Nephron (organoid): ENCODE data around the gene NDUFB10.

Experiments
- H3K27ac Mint-ChIP-seq, 3 experiments: 2 replicates each; pipeline ENCODE4 v1.8.0; 2020; ENCODE audit warnings: mixed read lengths in 3 of 3, mild to moderate bottlenecking in 2 of 3, moderate library complexity in 1 of 3
- H3K27me3 Mint-ChIP-seq: 2 replicates; pipeline ENCODE4 v1.8.0; 2021; ENCODE audit warnings: low read depth, mild to moderate bottlenecking, moderate library complexity, mixed read lengths
- H3K36me3 Mint-ChIP-seq: 2 replicates; pipeline ENCODE4 v1.8.0; 2020; ENCODE audit warnings: low read depth, mixed read lengths
- H3K4me1 Mint-ChIP-seq: 2 replicates; pipeline ENCODE4 v1.8.0; 2020; ENCODE audit warnings: mixed read lengths
- H3K4me3 Mint-ChIP-seq, 3 experiments: 2 replicates each; pipeline ENCODE4 v1.8.0; 2020; ENCODE audit warnings: mild to moderate bottlenecking in 3 of 3, mixed read lengths in 3 of 3, moderate library complexity in 2 of 3
- H3K9me3 Mint-ChIP-seq: 2 replicates; pipeline ENCODE4 v1.8.0; 2020; ENCODE audit warnings: mixed read lengths
- TF ChIP-seq, protein P1 (sequence below), 3 experiments: fragments of 200-600 bp; sonication (generic); IDR thresholded peaks; one replicate each; pipeline ENCODE4 v1.5.0; 2021; ENCODE audit warnings: antibody characterized with exemption in 3 of 3; ENCODE audit not compliant: unreplicated experiment in 3 of 3

NDUFB10 gene

DNA sequence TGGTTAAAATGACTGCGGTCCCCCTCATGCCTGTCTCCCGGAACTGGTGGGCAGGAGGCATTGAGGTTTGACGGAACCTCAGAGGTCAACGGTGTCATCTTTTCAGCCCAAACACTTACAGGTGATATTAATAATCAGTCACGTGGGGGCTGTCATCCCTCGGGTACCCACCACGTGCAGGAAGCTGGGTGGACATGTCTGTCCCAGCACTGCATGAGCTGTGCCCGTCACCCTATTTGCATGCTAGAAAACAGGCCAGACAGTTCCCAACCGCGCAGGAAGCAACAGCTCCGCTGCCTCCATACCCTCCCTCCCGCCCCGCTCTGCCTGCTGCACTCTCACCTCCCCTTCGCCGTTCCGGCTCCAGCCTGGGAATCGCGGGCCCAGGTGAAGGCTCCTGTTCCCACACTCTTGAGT, 31.8 kb downstream of the NDUFB10 start:
- H3K4me1 Mint-ChIP-seq = peaks cover 9% of the 10 kb centered on the region
- TF ChIP-seq, protein P1, sequence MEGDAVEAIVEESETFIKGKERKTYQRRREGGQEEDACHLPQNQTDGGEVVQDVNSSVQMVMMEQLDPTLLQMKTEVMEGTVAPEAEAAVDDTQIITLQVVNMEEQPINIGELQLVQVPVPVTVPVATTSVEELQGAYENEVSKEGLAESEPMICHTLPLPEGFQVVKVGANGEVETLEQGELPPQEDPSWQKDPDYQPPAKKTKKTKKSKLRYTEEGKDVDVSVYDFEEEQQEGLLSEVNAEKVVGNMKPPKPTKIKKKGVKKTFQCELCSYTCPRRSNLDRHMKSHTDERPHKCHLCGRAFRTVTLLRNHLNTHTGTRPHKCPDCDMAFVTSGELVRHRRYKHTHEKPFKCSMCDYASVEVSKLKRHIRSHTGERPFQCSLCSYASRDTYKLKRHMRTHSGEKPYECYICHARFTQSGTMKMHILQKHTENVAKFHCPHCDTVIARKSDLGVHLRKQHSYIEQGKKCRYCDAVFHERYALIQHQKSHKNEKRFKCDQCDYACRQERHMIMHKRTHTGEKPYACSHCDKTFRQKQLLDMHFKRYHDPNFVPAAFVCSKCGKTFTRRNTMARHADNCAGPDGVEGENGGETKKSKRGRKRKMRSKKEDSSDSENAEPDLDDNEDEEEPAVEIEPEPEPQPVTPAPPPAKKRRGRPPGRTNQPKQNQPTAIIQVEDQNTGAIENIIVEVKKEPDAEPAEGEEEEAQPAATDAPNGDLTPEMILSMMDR (IDR thresholded peaks at IDR 0.05; ENCODE audit: unreplicated experiment in 3 of 3) = no peak
- peak overlapping the region in 2 of 3 experiments; percentile 56 to 57 for H3K4me3 Mint-ChIP-seq
- H3K27ac Mint-ChIP-seq = no peak overlapping the region
- peaks cover 66% of the 10 kb centered on the region for H3K27me3 Mint-ChIP-seq
- H3K9me3 Mint-ChIP-seq = no peaks in the 10 kb centered on the region
- H3K36me3 Mint-ChIP-seq = peaks cover 18% of the 10 kb centered on the region

DNA sequence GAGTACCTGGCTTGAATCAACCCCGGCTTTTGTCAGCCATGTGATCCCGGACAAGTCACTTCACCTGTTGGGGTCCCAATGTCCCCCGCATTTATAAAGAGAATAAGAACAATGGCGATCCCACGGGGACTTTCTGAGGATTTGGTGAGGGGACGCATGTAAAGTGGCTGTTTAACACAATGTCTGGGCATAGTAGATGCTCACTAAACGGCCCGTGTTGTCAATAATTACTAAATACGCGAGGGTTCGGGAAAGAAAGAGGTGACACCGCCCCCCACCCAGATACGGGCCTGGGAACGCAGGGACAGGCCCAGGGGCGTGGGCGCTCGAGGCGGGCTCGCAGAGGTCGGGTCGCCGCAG, 32.2 kb downstream of the NDUFB10 start:
- no peak overlapping the region for H3K27ac Mint-ChIP-seq
- peak overlapping the region in 2 of 3 experiments; percentile 56 to 57 for H3K4me3 Mint-ChIP-seq
- H3K4me1 Mint-ChIP-seq = peaks cover 9% of the 10 kb centered on the region
- TF ChIP-seq, protein P1 (IDR thresholded peaks at IDR 0.05; ENCODE audit: unreplicated experiment in 3 of 3) = no peak
- H3K27me3 Mint-ChIP-seq = peaks cover 66% of the 10 kb centered on the region
- H3K9me3 Mint-ChIP-seq = no peaks in the 10 kb centered on the region
- peaks cover 14% of the 10 kb centered on the region for H3K36me3 Mint-ChIP-seq

DNA sequence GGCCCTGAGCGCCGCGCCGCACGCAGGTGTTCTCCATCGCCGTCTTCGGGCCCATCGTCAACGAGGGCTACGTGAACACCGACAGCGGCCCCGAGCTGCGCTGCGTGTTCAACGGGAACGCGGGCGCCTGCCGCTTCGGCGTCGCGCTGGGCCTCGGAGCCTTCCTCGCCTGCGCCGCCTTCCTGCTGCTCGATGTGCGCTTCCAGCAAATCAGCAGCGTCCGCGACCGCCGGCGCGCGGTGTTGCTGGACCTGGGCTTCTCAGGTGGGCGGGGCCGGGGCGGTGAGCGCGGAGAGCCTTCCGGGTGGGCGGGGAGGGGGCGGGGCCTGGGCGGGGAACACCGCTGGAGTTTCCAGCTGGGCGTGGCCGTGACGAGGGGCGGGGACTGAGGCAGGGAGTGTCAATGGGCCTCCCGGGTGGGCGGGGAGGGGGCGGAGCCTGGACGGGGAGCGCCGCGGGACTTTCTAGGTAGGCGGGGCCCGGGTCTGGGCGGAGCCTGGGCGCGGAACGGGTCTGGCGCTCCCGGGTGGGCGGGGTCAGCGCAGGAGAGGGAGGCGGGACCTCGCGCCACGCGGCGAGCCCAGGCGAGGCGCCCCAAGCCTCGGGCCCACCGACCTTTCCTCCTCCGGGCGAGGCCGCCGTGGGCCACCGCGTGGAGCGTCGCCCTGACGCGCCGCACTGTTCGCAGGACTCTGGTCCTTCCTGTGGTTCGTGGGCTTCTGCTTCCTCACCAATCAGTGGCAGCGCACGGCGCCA, 32.8 kb downstream of the NDUFB10 start:
- peaks cover 10% of the 10 kb centered on the region for H3K36me3 Mint-ChIP-seq
- no peak overlapping the region for H3K27ac Mint-ChIP-seq
- no peaks in the 10 kb centered on the region for H3K9me3 Mint-ChIP-seq
- peaks cover 61% of the 10 kb centered on the region for H3K27me3 Mint-ChIP-seq
- TF ChIP-seq, protein P1 (IDR thresholded peaks at IDR 0.05; ENCODE audit: unreplicated experiment in 3 of 3) = no peak
- peaks cover 9% of the 10 kb centered on the region for H3K4me1 Mint-ChIP-seq
- H3K4me3 Mint-ChIP-seq = peak overlapping the region in 2 of 3 experiments; percentile 21 to 38

DNA sequence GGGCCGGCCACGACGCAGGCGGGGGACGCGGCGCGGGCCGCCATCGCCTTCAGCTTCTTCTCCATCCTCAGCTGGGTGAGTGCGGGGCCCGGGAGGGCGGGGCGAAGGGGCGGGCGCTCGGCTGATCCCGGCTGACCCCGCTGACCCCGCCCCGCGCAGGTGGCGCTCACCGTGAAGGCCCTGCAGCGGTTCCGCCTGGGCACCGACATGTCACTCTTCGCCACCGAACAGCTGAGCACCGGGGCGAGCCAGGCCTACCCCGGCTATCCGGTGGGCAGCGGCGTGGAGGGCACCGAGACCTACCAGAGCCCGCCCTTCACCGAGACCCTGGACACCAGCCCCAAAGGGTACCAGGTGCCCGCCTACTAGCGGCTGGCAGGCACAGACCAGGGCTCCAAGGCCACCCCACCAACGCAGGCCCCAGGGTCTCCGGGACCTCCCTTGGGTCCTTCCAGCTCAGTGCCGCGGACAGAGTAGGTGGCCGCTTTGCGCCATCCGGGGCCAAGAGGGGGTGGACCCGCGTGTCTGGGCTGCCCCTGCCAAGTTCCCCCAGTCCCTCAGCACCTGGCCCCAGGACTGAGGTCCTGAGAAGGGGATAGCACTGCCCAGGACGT, 33.5 kb downstream of the NDUFB10 start:
- Mint-ChIP-seq H3K4me1 (peaks cover 9% of the 10 kb centered on the region), H3K27me3 (peaks cover 56% of the 10 kb centered on the region), H3K9me3 (no peaks in the 10 kb centered on the region), H3K27ac (no peak overlapping the region), H3K36me3 (peaks cover 14% of the 10 kb centered on the region), H3K4me3 (no peak overlapping the region)
- TF ChIP-seq, protein P1 (IDR thresholded peaks at IDR 0.05; ENCODE audit: unreplicated experiment in 3 of 3) = no peak

DNA sequence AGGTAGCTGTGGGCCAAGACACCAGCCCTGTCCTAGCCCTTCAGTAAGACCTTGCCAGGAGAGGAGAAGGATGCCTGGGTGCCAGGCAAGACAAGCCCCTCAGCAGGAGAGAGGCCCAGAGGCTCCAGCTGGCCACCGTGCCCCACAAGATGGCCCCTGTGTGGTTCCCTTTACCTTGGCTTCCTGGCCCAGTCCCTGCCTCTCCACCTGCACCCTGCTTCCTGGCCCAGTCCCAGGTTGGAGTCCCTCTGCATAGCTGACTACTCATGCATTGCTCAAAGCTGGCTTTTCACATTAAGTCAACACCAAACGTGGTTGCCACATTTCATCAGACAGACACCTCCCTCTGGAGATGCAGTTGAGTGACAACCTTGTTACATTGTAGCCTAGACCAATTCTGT, 34.4 kb downstream of the NDUFB10 start:
- Mint-ChIP-seq H3K9me3 (no peaks in the 10 kb centered on the region), H3K27me3 (peaks cover 47% of the 10 kb centered on the region), H3K4me3 (peak overlapping the region; percentile 33 to 68 (median 52)), H3K27ac (peak overlapping the region in 2 of 3 experiments; percentile 35 to 54), H3K4me1 (peaks cover 5% of the 10 kb centered on the region), H3K36me3 (peaks cover 16% of the 10 kb centered on the region)
- TF ChIP-seq, protein P1 (IDR thresholded peaks at IDR 0.05; ENCODE audit: unreplicated experiment in 3 of 3) = no peak
